Astrocyte (in vitro differentiated cells and primary cell): Measurements from ENCODE around the gene MAP4K4.

Experiments used
- CTCF ChIP-seq: IDR thresholded peaks from 2 replicates; pipeline ENCODE4 v1.5.1; 2011; ENCODE audit warnings: low read depth, mild to moderate bottlenecking, inconsistent platforms, low read length, moderate library complexity; ENCODE audit not compliant: insufficient read depth
- EZH2 ChIP-seq: IDR thresholded peaks from 2 replicates; pipeline ENCODE4 v1.6.1; 2012; ENCODE audit warnings: mild to moderate bottlenecking, low read length, inconsistent platforms; ENCODE audit not compliant: insufficient read depth

DNA sequence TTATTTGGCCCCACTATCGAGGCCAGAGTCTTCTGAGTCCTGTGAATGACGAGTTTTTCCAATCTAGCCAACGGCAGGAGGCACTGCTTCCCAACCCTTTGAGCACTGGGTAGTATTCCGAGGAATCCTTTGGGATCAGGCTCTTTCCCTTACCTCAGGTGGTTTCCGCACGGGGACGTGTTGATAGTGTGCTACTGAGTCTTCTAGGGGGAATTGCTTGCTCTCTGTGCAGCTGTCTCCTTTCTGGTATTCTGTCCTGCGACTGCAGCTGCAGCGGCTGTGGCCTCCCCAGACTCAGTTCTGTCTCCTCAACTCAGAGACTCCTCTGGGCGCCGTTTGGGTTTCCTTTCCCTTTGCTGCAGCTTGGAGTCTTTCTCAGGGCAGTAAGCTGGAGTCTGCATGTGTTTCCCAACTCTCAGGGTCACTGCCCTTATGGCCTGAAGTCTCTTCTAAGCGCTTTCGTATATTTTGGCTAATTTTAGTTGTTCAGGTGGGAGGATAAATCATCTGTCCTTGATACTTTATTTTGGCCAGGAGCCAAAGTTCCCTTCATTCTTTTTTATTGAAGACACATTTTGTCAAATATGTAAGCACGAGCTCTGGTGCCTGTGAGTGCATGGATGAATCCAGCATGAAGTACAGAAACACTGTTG lies 118.4 kb downstream of the MAP4K4 start:
- no peak for TF ChIP-seq CTCF
- no peak for TF ChIP-seq EZH2
